Ascending aorta (tissue), 2 donors: ENCODE results near the gene RALGPS2. TPM values are rescaled to one million over a fixed set of nuclear protein-coding genes. Genes with fewer than 3 reads are reported as not detected.
A peak's percentile ranks its signal among the peaks of the same experiment; 100 is the strongest.

Experiments used
- DNase-seq, 2 donors: peaks; one replicate each; pipeline ENCODE4 v3.0.0-alpha.2; 2019; ENCODE audit warnings: low spot score in 2 of 2
- H3K27ac ChIP-seq, 2 donors: fragments of 200-600 bp; sonication (generic); one replicate each; pipeline ENCODE4 v1.5.1; 2016 to 2017; ENCODE audit warnings: mild to moderate bottlenecking in 1 of 2
- H3K27me3 ChIP-seq: fragments of 200-600 bp; sonication (generic); one replicate; pipeline ENCODE4 v1.5.1; 2017
- H3K36me3 ChIP-seq, 2 donors: fragments of 200-600 bp; sonication (generic); one replicate each; pipeline ENCODE4 v1.5.1; 2016
- H3K4me1 ChIP-seq, 2 donors: fragments of 200-600 bp; sonication (generic); one replicate each; pipeline ENCODE4 v1.5.1; 2016 to 2017; ENCODE audit warnings: mild to moderate bottlenecking in 1 of 2
- H3K4me3 ChIP-seq, 2 donors: fragments of 200-600 bp; sonication (generic); one replicate each; pipeline ENCODE4 v1.5.1; 2016 to 2017; ENCODE audit warnings: mild to moderate bottlenecking in 1 of 2
- H3K9me3 ChIP-seq, 2 donors: fragments of 200-600 bp; sonication (generic); one replicate each; pipeline ENCODE4 v1.5.1; 2016
- intact Hi-C: fragments of 100-400 bp; cut with DNase I; formaldehyde crosslinking; loops from one replicate; pipeline ENCODE4 v1.15.1; 2023
- total RNA-seq: library from RNA; depleted of rRNA; stranded (reverse); fragments of >200 nt; gene quantifications from one replicate; pipeline ENCODE4 v1.1.0, GENCODE V29; 2016
- TF ChIP-seq, protein P1 (sequence below), 3 experiments: fragments of 200-600 bp in 2 of 3; fragments of 450-650 bp in 1 of 3; sonication (generic) in 2 of 3; IDR thresholded peaks; one replicate each; pipeline ENCODE4 v1.5.1; 2016 to 2019; ENCODE audit warnings: antibody characterized with exemption in 3 of 3, mild to moderate bottlenecking in 1 of 3, moderate library complexity in 1 of 3

The RALGPS2 gene
- total RNA-seq, 1 donor from 2014 or later, result 2.2 TPM

- Histone ChIP-seq H3K36me3 (no peaks in the 10 kb centered on the region), H3K27ac (peak overlapping the region in 1 of 2 donors; percentile 22), H3K4me3 (no peak overlapping the region), H3K27me3 (no peaks in the 10 kb centered on the region), H3K4me1 (peaks cover 0 to 8% of the 10 kb centered on the region in 2 donors), H3K9me3 (no peaks in the 10 kb centered on the region)
- no peak for DNase-seq
- intact Hi-C loops, result no loop called here
- TF ChIP-seq, protein P1, sequence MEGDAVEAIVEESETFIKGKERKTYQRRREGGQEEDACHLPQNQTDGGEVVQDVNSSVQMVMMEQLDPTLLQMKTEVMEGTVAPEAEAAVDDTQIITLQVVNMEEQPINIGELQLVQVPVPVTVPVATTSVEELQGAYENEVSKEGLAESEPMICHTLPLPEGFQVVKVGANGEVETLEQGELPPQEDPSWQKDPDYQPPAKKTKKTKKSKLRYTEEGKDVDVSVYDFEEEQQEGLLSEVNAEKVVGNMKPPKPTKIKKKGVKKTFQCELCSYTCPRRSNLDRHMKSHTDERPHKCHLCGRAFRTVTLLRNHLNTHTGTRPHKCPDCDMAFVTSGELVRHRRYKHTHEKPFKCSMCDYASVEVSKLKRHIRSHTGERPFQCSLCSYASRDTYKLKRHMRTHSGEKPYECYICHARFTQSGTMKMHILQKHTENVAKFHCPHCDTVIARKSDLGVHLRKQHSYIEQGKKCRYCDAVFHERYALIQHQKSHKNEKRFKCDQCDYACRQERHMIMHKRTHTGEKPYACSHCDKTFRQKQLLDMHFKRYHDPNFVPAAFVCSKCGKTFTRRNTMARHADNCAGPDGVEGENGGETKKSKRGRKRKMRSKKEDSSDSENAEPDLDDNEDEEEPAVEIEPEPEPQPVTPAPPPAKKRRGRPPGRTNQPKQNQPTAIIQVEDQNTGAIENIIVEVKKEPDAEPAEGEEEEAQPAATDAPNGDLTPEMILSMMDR (IDR thresholded peaks at IDR 0.05), result no peak
Observed at GRCh38 chr1:178951600-178951999, 226.6 kb downstream of the RALGPS2 start.

- intact Hi-C loops, result no loop called here
- peak overlapping the region; percentile 26 to 62 for H3K27ac ChIP-seq
- H3K4me1 ChIP-seq, result peaks cover 0 to 8% of the 10 kb centered on the region in 2 donors
- no peaks in the 10 kb centered on the region for H3K36me3 ChIP-seq
- H3K27me3 ChIP-seq, result no peaks in the 10 kb centered on the region
- H3K4me3 ChIP-seq, result no peak overlapping the region
- DNase-seq, result no peak
- no peaks in the 10 kb centered on the region for H3K9me3 ChIP-seq
- TF ChIP-seq, protein P1 (IDR thresholded peaks at IDR 0.05), result no peak
Observed at GRCh38 chr1:178953034-178953433, 228.0 kb downstream of the RALGPS2 start.

GRCh38 chr1:178953538-178954324 lies 228.7 kb downstream of the RALGPS2 start:
- intact Hi-C loops, result no loop called here
- Histone ChIP-seq H3K27me3 (no peaks in the 10 kb centered on the region), H3K36me3 (no peaks in the 10 kb centered on the region), H3K9me3 (no peaks in the 10 kb centered on the region), H3K4me3 (no peak overlapping the region), H3K27ac (peak overlapping the region in 1 of 2 donors; percentile 62), H3K4me1 (peaks cover 0 to 8% of the 10 kb centered on the region in 2 donors)
- TF ChIP-seq, protein P1 (IDR thresholded peaks at IDR 0.05), result no peak
- no peak for DNase-seq

GRCh38 chr1:178954325-178954690 lies 229.3 kb downstream of the RALGPS2 start:
- no peak overlapping the region for H3K27ac ChIP-seq
- DNase-seq, result no peak

GRCh38 chr1:178954937-178955336 lies 229.9 kb downstream of the RALGPS2 start:
- no peak overlapping the region for H3K27ac ChIP-seq

More at GRCh38 chr1:178954325-178954690, 229.3 kb downstream of the RALGPS2 start:
- H3K27me3 ChIP-seq, result no peaks in the 10 kb centered on the region
- intact Hi-C loops, result no loop called here
- no peaks in the 10 kb centered on the region for H3K9me3 ChIP-seq
- H3K36me3 ChIP-seq, result no peaks in the 10 kb centered on the region
- TF ChIP-seq, protein P1 (IDR thresholded peaks at IDR 0.05), result no peak
- no peak overlapping the region for H3K4me3 ChIP-seq
- peaks cover 0 to 8% of the 10 kb centered on the region in 2 donors for H3K4me1 ChIP-seq

More at GRCh38 chr1:178954937-178955336, 229.9 kb downstream of the RALGPS2 start:
- Histone ChIP-seq H3K27me3 (no peaks in the 10 kb centered on the region), H3K4me1 (peaks cover 0 to 8% of the 10 kb centered on the region in 2 donors), H3K36me3 (no peaks in the 10 kb centered on the region), H3K4me3 (no peak overlapping the region), H3K9me3 (no peaks in the 10 kb centered on the region)
- intact Hi-C loops, result no loop called here
- TF ChIP-seq, protein P1 (IDR thresholded peaks at IDR 0.05), result no peak
- DNase-seq, result peak in 1 of 2 donors; percentile 33
